K562 (cell line): ENCODE results near the gene ATP8B2. TPM values are rescaled to one million over a fixed set of nuclear protein-coding genes. Genes with fewer than 3 reads are reported as not detected.

Source experiments
- AFF4 ChIP-seq: sonication (generic); formaldehyde crosslinking; IDR thresholded peaks from 2 replicates; pipeline ENCODE4 v1.8.0; 2023; ENCODE audit warnings: mild to moderate bottlenecking, missing genetic modification reagents
- C11orf30 ChIP-seq: fragments of 450-650 bp; IDR thresholded peaks from 2 replicates; pipeline ENCODE4 v1.6.1; 2016; ENCODE audit warnings: low read depth, mild to moderate bottlenecking
- CREB5 ChIP-seq: fragments of 250-450 bp; sonication (Bioruptor Pico); IDR thresholded peaks from 2 replicates; pipeline ENCODE4 v1.5.0; 2020; ENCODE audit warnings: mild to moderate bottlenecking
- E2F5 ChIP-seq: sonication (generic); formaldehyde crosslinking; IDR thresholded peaks from 2 replicates; pipeline ENCODE4 v1.8.0; 2022; ENCODE audit warnings: mild to moderate bottlenecking, missing genetic modification reagents
- ESRRA ChIP-seq: fragments of 450-650 bp; IDR thresholded peaks from 2 replicates; pipeline ENCODE4 v1.6.1; 2014; ENCODE audit warnings: low read depth, mild to moderate bottlenecking, moderate library complexity, borderline replicate concordance
- HDAC3 ChIP-seq: fragments of 450-650 bp; IDR thresholded peaks from 2 replicates; pipeline ENCODE4 v1.6.1; 2018; ENCODE audit warnings: borderline replicate concordance, mild to moderate bottlenecking, moderate library complexity; ENCODE audit not compliant: partially characterized antibody
- KLF10 ChIP-seq: fragments of 250-450 bp; sonication (Bioruptor Pico); IDR thresholded peaks from 2 replicates; pipeline ENCODE4 v1.6.1; 2021; ENCODE audit warnings: matching md5 sums
- MAFF ChIP-seq: IDR thresholded peaks from 2 replicates; pipeline ENCODE4 v1.6.1; 2012; ENCODE audit warnings: low read length, improper control_type of control experiment
- MITF ChIP-seq: IDR thresholded peaks from 2 replicates; pipeline ENCODE4 v1.6.1; 2014; ENCODE audit warnings: antibody characterized with exemption
- MTA3 ChIP-seq: fragments of 450-650 bp; formaldehyde crosslinking; IDR thresholded peaks from 2 replicates; pipeline ENCODE4 v1.6.1; 2017; ENCODE audit warnings: mild to moderate bottlenecking, borderline replicate concordance
- NFXL1 ChIP-seq: fragments of 450-650 bp; formaldehyde crosslinking; IDR thresholded peaks from 2 replicates; pipeline ENCODE4 v1.4.0; 2021; ENCODE audit warnings: mild to moderate bottlenecking
- NRF1 ChIP-seq, 2 experiments: fragments of 450-650 bp; IDR thresholded peaks in 1 of 2; conservative IDR thresholded peaks in 1 of 2; 2 replicates each; pipeline ENCODE4 v1.6.1; 2014; ENCODE audit warnings: mild to moderate bottlenecking in 2 of 2
- POLR2A ChIP-seq: fragments of 450-650 bp; conservative IDR thresholded peaks from 2 replicates; pipeline ENCODE4 v1.6.1; 2016
- POLR2H ChIP-seq: IDR thresholded peaks from 2 replicates; pipeline ENCODE4 v1.6.1; 2016; ENCODE audit warnings: missing genetic modification characterization, low read depth, mild to moderate bottlenecking, control low read depth, missing compliant biosample characterization, moderate library complexity
- SMARCA5 ChIP-seq: fragments of 450-650 bp; IDR thresholded peaks from 2 replicates; pipeline ENCODE4 v1.6.1; 2016
- TAF15 ChIP-seq: fragments of 200-400 bp; formaldehyde crosslinking; IDR thresholded peaks from 2 replicates; pipeline ENCODE4 v1.6.1; 2017; ENCODE audit warnings: mild to moderate bottlenecking, low read depth, low read length, moderate library complexity
- ZC3H4 ChIP-seq: sonication (generic); formaldehyde crosslinking; IDR thresholded peaks from 2 replicates; pipeline ENCODE4 v1.9.0; 2021; ENCODE audit warnings: missing genetic modification reagents, borderline replicate concordance
- ZNF280B ChIP-seq: fragments of 250-450 bp; sonication (Bioruptor Pico); IDR thresholded peaks from 2 replicates; pipeline ENCODE4 v1.5.1; 2021; ENCODE audit warnings: mild to moderate bottlenecking
- ZNF41 ChIP-seq: fragments of 250-450 bp; sonication (Bioruptor Pico); conservative IDR thresholded peaks from 2 replicates; pipeline ENCODE4 v1.4.0; 2020; ENCODE audit warnings: mild to moderate bottlenecking
- polyA plus RNA-seq, 8 experiments: library from polyadenylated mRNA; depleted of rRNA in 4 of 8; stranded (reverse) in 5 of 8; unstranded in 3 of 8; fragments of >200 nt; fragmentation: Nextera tagmentation in 2 of 8; fragmentation: Illumina TruSeq in 1 of 8; extraction: Ambion mirVana in 2 of 8; extraction: Trizol in 1 of 8; gene quantifications; 2 replicates each; pipeline versions ENCODE4 v1.2.1 to v1.2.3, GENCODE V29; 2011 to 2014; ENCODE audit warnings: inconsistent platforms in 1 of 8, missing spikeins in 1 of 8
- total RNA-seq, 7 experiments: library from RNA; depleted of rRNA in 6 of 7; stranded (reverse); fragments of >200 nt in 6 of 7; fragmentation: Illumina TruSeq in 2 of 7; extraction: Trizol in 2 of 7; gene quantifications; 2 replicates each; pipeline versions ENCODE4 v1.2.1 to v1.2.3, GENCODE V29; 2011 to 2021; ENCODE audit warnings: low replicate concordance in 1 of 7

ATP8B2 gene
- total and polyA plus RNA-seq, 9 of the 15 experiments (the other 6 are each of a cell fraction or from before 2014, with no cell fraction given), result 0.27 to 33.2 (median 18.4) TPM

GRCh38 chr1:154324669-154325582 is at the start of gene ATP8B2 (continued):
- no peak for TF ChIP-seq CREB5 (CRISPR knock-in tag)
- no peak for TF ChIP-seq AFF4 (CRISPR knock-in tag)
- TF ChIP-seq POLR2H (tag), result no peak
- TF ChIP-seq HDAC3, result no peak
- TF ChIP-seq MTA3, result 0 out of 2 replicates have a peak, but pooled peaks have one; percentile 47
- no peak for TF ChIP-seq ZNF280B
- TF ChIP-seq ZC3H4 (CRISPR knock-in tag), result no peak
- TF ChIP-seq NFXL1 (CRISPR knock-in tag), result no peak
- no peak for TF ChIP-seq SMARCA5
- TF ChIP-seq TAF15, result no peak
- TF ChIP-seq NRF1 (conservative IDR thresholded peaks at IDR 0.05 in 1 of 2, IDR thresholded peaks at IDR 0.05 in 1 of 2), result peak; percentile 73 to 76
- no peak for TF ChIP-seq KLF10 (CRISPR knock-in tag)
- TF ChIP-seq ESRRA, result peak; percentile 56; the same call in 1 of the 2 replicates
- no peak for TF ChIP-seq C11orf30
- TF ChIP-seq E2F5 (CRISPR knock-in tag), result no peak
- no peak for TF ChIP-seq MAFF
- TF ChIP-seq POLR2A, result no peak
- no peak for TF ChIP-seq MITF
- no peak for TF ChIP-seq ZNF41
